Stimulated activated CD4-positive, alpha-beta T cell treated with anti-CD3 and anti-CD28 coated beads, Interleukin-2, amount 100 ng/mL, for 48 hours (primary cell): Measurements from ENCODE around the gene TJP2.

Experiments used
- DNase-seq, 2 donors: peaks; one replicate each; pipeline ENCODE4 v3.0.0-alpha.2; 2020

Gene TJP2

DNA sequence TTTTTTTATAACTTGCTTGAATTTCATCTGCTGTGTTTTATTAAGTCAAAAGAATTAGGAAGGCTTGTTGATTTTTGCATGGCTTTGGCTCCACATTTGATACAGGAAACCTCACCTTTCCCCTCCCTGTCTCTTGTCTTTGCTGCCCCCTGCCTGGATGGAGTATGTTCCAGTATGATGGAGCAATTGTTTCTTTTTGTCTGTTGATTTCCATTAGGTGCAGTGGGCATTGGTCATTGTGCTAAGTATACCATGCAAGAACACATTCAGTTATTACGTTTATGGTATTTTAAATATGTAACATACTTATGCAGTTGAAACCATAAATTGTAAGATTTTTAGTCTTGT lies 19.6 kb downstream of the TJP2 start:
- no peak for DNase-seq

DNA sequence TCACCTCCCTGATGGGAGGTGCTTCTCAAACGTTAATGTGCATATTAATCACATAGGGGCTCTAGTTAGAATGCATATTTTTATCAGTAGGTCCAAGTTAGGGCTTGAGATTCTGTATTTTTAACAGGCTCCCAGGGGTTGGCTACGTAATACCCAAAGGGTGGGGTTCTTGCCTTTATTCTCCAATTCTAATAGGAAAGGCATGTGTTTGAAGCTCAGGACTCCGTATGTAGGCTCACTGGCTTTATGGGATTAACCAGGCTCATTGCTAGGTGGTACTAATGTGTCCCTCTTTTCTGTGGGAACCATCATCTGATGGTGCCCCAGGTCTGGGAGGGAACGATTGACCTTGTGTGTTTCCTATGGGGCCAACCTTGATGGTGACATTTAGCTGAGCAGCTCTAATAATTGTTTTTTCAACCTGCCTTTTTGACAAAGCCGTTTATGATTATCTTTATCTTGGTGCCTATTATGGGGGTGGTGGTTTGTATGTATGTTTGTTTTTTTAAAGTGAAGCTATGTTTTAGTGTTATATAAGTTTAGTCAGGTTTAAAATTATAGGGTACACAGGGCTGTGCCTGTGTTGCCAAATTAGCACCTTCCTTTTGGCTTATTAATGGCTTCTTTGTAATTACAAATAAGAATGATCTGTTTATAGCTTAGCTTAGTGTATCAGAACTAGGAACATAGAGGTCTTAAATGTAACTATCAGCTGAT lies 20.8 kb downstream of the TJP2 start:
- DNase-seq, result no peak

GRCh38 chr9:69195668-69196067 lies 21.6 kb downstream of the TJP2 start:
- no peak for DNase-seq

DNA sequence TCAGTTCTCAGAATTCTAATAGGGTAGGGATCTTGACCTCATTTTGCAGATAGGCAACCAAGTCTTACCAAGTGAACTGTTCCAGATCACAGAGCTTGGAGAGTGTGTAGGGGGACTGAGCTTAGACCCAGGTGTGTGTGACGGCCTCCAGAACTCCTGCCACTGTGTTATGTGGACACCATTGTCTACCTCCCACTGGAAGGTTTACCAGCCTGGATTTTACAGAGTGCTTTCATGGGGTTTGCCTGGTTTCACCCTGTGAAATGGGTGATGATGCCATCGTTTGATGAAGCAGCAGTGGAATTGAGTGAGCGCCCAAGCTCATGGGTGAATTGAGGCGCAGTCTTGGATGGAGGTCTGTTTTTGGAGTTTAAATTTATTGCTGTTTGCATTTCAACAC lies 23.6 kb downstream of the TJP2 start:
- DNase-seq, result no peak

- no peak for DNase-seq
Measured at GRCh38 chr9:69198521-69199220, 24.6 kb downstream of the TJP2 start.

GRCh38 chr9:69199769-69200470 lies 25.8 kb downstream of the TJP2 start:
- no peak for DNase-seq

DNA sequence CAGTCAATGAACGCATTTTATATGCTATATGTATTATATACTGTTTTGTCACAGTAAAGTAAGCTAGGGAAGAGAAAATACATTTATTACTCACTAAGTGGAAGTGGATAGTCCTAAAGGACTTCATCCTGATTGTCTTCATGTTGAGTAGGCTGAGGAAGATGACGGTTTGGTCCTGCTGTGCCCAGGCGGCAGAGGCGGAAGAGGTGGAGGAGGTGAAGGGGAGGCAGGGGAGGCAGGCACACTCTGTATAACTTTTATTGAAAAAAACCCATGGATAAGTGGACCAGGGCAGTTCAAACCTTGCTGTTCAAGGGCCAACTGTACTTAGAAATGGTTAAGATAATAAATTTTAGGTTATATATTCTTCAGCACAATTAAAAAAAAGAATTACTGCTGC lies 28.5 kb downstream of the TJP2 start:
- no peak for DNase-seq

- no peak for DNase-seq
Measured at GRCh38 chr9:69204326-69204725, 30.2 kb downstream of the TJP2 start.

- DNase-seq, result no peak
Measured at GRCh38 chr9:69204849-69205248, 30.8 kb downstream of the TJP2 start.

- no peak for DNase-seq
Measured at GRCh38 chr9:69206047-69206446, 32.0 kb downstream of the TJP2 start.

DNA sequence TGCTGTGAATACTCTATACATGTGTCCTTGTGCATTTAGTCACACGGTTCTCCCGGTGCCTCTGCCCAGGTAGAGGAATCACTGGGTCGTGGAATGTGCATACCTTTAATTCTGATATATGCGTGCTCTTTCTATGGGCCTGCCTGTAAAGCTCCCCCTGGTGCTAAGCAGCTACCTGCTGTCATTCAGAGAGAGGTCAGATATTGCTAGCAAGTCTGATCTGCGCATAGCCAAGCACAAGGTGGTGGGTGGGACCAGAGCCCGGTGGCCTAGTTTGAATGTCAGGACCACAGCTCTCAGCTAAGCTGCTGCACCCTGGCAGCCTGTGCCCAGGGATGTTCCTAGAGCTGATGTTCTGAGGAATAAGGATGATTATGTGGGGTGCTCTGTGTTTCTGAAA lies 33.4 kb downstream of the TJP2 start:
- no peak for DNase-seq

DNA sequence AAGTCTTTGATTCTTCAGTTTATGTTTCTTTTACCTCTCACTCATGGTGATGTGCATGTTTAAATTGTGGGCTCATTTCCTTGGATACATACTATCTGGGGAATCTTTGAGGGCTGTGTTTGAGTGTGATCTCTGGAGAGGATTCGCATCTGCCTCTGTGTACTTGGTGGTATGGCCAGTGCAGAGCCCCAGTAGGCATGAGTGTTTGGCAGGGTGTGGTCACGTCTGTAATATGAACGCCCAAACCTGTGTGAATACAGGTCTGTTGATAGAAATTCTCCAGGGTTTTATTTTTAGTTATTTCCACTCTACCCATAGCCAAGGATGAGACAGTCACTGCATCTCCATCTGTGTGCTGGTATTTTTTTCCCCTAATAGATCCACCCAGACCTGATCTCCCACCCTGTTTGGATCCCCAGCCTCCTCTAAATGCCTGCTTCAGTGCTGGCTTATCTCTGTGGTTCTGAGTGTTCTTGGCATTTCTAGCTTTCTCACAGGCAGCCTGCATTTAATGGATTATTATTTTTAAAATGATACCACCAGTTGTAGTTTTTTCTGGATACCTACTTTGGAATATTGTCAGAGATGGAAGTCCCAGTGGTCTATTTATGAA lies 37.5 kb downstream of the TJP2 start:
- DNase-seq, result no peak

GRCh38 chr9:69213647-69214046 lies 39.6 kb downstream of the TJP2 start:
- DNase-seq, result no peak

GRCh38 chr9:69214939-69215338 lies 40.9 kb downstream of the TJP2 start:
- DNase-seq, result no peak

DNA sequence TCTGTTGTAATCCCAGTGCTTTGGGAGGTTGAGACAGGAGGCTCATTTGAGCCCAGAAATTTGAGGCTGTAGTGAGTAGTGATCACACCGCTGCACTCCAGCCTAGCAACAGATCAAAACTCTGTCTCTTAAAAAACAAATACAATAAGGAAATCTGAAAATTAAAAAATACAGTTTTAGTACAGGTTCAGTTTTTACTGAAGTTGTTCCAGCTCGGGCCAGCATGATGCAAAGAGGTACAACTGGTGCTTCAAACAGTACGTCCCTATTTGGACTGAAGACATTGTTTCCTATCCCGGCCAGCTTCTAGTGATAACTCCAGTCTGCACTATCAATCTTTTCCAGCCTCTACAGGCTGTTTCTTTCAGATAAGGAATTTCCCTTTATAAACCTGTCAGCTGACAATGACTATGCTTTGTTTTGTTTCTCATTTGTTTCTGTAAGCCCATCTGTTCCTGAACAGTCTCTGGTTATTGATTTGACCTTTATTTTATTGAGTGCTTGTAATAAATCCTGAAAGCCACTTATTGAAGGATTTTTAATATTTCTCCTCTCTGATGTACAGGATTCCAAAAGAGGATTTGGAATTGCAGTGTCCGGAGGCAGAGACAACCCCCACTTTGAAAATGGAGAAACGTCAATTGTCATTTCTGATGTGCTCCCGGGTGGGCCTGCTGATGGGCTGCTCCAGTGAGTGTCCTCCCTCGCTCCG lies 41.9 kb downstream of the TJP2 start:
- DNase-seq, result no peak

DNA sequence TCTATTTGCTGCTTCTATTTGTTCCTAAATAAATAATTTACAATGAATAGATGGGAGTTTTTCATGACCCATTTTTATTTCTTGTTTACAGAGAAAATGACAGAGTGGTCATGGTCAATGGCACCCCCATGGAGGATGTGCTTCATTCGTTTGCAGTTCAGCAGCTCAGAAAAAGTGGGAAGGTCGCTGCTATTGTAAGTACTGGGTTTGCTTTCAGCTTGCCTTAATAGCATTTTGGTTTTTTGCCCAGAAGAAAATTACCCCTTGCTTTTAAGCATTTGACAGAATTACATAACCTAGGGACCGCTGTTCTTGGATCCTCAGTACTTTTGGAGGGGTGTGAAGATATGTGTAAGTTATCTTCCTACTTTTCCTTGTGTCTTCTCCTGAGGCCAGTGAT lies 44.1 kb downstream of the TJP2 start:
- no peak for DNase-seq

GRCh38 chr9:69221036-69221435 lies 47.0 kb downstream of the TJP2 start:
- DNase-seq, result no peak

- no peak for DNase-seq
Measured at GRCh38 chr9:69222970-69223369, 48.9 kb downstream of the TJP2 start.

GRCh38 chr9:69223605-69224004 lies 49.5 kb downstream of the TJP2 start:
- DNase-seq, result no peak

- DNase-seq, result no peak
Measured at GRCh38 chr9:69229367-69229766, 55.3 kb downstream of the TJP2 start.

- no peak for DNase-seq
Measured at GRCh38 chr9:69232135-69232534, 58.1 kb downstream of the TJP2 start.

GRCh38 chr9:69234683-69235082 lies 60.6 kb downstream of the TJP2 start:
- DNase-seq, result no peak

- no peak for DNase-seq
Measured at GRCh38 chr9:69236188-69236587, 62.1 kb downstream of the TJP2 start.
